Suprapubic skin (tissue), 3 donors: ENCODE data around the gene SATB1.

Experiments
- CTCF ChIP-seq, 2 donors: fragments of 200-600 bp in 1 of 2; fragments of 450-650 bp in 1 of 2; sonication (generic) in 1 of 2; IDR thresholded peaks; one replicate each; pipeline ENCODE4 v1.5.1; 2016 to 2019; ENCODE audit warnings: antibody characterized with exemption in 2 of 2, mild to moderate bottlenecking in 1 of 2, moderate library complexity in 1 of 2
- POLR2A ChIP-seq, 2 donors: fragments of 450-650 bp; IDR thresholded peaks; one replicate each; pipeline ENCODE4 v1.6.1; 2017; ENCODE audit warnings: antibody characterized with exemption in 2 of 2, mild to moderate bottlenecking in 2 of 2, moderate library complexity in 2 of 2

GRCh38 chr3:18345015-18345367 is 80.1 kb downstream of the SATB1 start:
- TF ChIP-seq POLR2A (IDR thresholded peaks at IDR 0.05) = no peak
- no peak for TF ChIP-seq CTCF (IDR thresholded peaks at IDR 0.05)
